ENCODE data around the gene VEZF1.

The VEZF1 gene

DNA sequence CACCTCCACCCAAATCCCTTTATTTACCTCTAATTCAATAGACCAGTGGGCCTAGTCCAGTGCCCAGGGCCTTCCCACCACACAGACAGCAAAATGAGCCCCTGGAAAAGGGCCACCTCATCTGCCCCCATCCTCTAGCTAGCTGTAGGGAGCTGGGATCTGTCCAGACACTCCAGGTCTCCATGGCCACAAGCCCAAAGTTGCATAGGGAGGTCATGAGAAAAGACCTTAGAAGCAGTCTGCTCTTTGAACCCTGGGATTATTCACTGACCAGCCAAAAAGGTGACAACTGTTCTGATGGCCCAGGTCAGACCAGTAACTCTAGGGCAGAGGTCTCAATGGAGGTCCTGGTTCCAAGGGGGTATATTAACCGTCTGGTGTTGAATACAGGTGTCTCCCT lies 34.8 kb downstream of the VEZF1 start:
- in situ Hi-C loops (cut with MboI; ENCODE audit: low sequenced_read_pairs, unreplicated experiment): no loop called here
- no peak for DNase-seq (ENCODE audit: low spot score)
- TF ChIP-seq, protein P1, sequence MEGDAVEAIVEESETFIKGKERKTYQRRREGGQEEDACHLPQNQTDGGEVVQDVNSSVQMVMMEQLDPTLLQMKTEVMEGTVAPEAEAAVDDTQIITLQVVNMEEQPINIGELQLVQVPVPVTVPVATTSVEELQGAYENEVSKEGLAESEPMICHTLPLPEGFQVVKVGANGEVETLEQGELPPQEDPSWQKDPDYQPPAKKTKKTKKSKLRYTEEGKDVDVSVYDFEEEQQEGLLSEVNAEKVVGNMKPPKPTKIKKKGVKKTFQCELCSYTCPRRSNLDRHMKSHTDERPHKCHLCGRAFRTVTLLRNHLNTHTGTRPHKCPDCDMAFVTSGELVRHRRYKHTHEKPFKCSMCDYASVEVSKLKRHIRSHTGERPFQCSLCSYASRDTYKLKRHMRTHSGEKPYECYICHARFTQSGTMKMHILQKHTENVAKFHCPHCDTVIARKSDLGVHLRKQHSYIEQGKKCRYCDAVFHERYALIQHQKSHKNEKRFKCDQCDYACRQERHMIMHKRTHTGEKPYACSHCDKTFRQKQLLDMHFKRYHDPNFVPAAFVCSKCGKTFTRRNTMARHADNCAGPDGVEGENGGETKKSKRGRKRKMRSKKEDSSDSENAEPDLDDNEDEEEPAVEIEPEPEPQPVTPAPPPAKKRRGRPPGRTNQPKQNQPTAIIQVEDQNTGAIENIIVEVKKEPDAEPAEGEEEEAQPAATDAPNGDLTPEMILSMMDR (IDR thresholded peaks at IDR 0.05; ENCODE audit: borderline replicate concordance, control extremely low read depth, extremely low read depth, insufficient read depth, missing control alignments): no peak

- TF ChIP-seq, protein P1 (IDR thresholded peaks at IDR 0.05; ENCODE audit: borderline replicate concordance, control extremely low read depth, extremely low read depth, insufficient read depth, missing control alignments): no peak
- in situ Hi-C loops (cut with MboI; ENCODE audit: low sequenced_read_pairs, unreplicated experiment): no loop called here
- no peak for DNase-seq (ENCODE audit: low spot score)
Observed at GRCh38 chr17:57949649-57950048, 38.4 kb downstream of the VEZF1 start.

GRCh38 chr17:57948555-57949420 lies 39.3 kb downstream of the VEZF1 start:
- in situ Hi-C loops (cut with MboI; ENCODE audit: low sequenced_read_pairs, unreplicated experiment): no loop called here
- TF ChIP-seq, protein P1 (IDR thresholded peaks at IDR 0.05; ENCODE audit: borderline replicate concordance, control extremely low read depth, extremely low read depth, insufficient read depth, missing control alignments): no peak
- DNase-seq (ENCODE audit: low spot score): no peak

- in situ Hi-C loops (cut with MboI; ENCODE audit: low sequenced_read_pairs, unreplicated experiment): no loop called here
- DNase-seq (ENCODE audit: low spot score): no peak
- TF ChIP-seq, protein P1 (IDR thresholded peaks at IDR 0.05; ENCODE audit: borderline replicate concordance, control extremely low read depth, extremely low read depth, insufficient read depth, missing control alignments): no peak
Observed at GRCh38 chr17:57948169-57948554, 39.9 kb downstream of the VEZF1 start.

- TF ChIP-seq, protein P1 (IDR thresholded peaks at IDR 0.05; ENCODE audit: borderline replicate concordance, control extremely low read depth, extremely low read depth, insufficient read depth, missing control alignments): no peak
- in situ Hi-C loops (cut with MboI; ENCODE audit: low sequenced_read_pairs, unreplicated experiment): no loop called here
- DNase-seq (ENCODE audit: low spot score): no peak
Observed at GRCh38 chr17:57947369-57947768, 40.7 kb downstream of the VEZF1 start.

- peak; percentile 75 for DNase-seq (ENCODE audit: low spot score)
- in situ Hi-C loops (cut with MboI; ENCODE audit: low sequenced_read_pairs, unreplicated experiment): no loop called here
- TF ChIP-seq, protein P1 (IDR thresholded peaks at IDR 0.05; ENCODE audit: borderline replicate concordance, control extremely low read depth, extremely low read depth, insufficient read depth, missing control alignments): no peak
Observed at GRCh38 chr17:57946798-57947358, 41.2 kb downstream of the VEZF1 start.
